Natural killer cell treated with Interleukin-12 subunit alpha and Interleukin-12 subunit beta and Interleukin-15 and Interleukin-18, amount 100 ng/mL, for 72 hours (primary cell): ENCODE data around the gene VSIG10L2. TPM values are rescaled to one million over a fixed set of nuclear protein-coding genes. Genes with fewer than 3 reads are reported as not detected.

ENCODE experiments used
- total RNA-seq, 2 donors: library from RNA; stranded (reverse); gene quantifications; one replicate each; pipeline ENCODE4 v1.2.3, GENCODE V29; 2022

Gene VSIG10L2
- total RNA-seq, 2 donors from 2014 or later, result not detected

Other genes starting within 250 kb of the VSIG10L2 start
- gene PATE1, start 199.8 kb upstream of the VSIG10L2 start, total RNA-seq, result not detected
- gene PATE2, start 167.2 kb upstream of the VSIG10L2 start, total RNA-seq, result under 1 TPM; 0.42 to 0.55 TPM
- gene PATE3, start 157.9 kb upstream of the VSIG10L2 start, total RNA-seq, result not detected
- not detected for gene PATE4, start 112.7 kb upstream of the VSIG10L2 start, total RNA-seq
- gene HYLS1, start 58.4 kb upstream of the VSIG10L2 start, total RNA-seq, result 1 to 10 TPM; 6.4 to 8.4 TPM
- 10 to 100 TPM; 11.6 to 12.9 TPM for gene PUS3, start 42.8 kb upstream of the VSIG10L2 start, total RNA-seq
- gene DDX25, start 41.5 kb upstream of the VSIG10L2 start, total RNA-seq, result not detected
- 1 to 10 TPM in 1 of 2 donors, under 1 TPM in 1; 0.59 to 2.1 TPM for gene CDON, start 116.8 kb downstream of the VSIG10L2 start, total RNA-seq